IMR-90 (cell line): ENCODE measurements around the gene PXT1. TPM values are rescaled to one million over a fixed set of nuclear protein-coding genes. Genes with fewer than 3 reads are reported as not detected.

Experiments
- ATAC-seq: fragments of 200-7000 bp; cut with Tn5 transposase; 2 replicates; pipeline ENCODE4 v1.9.1; 2020; ENCODE audit warnings: low read depth, mild to moderate bottlenecking, moderate library complexity
- BruUV-seq: library from RNA; stranded (reverse); fragments of 400-500 nt; replicated peaks from 2 replicates; lab custom pipeline; 2021; lab: Mats Ljungman, UMichigan
- CTCF ChIA-PET: fragments of 300-600 bp; formaldehyde crosslinking; extraction: SDS; loops from one replicate; lab custom pipeline; 2021; ENCODE audit warnings: antibody characterized with exemption; lab: Yijun Ruan, JAX
- POLR2A ChIA-PET: fragments of 300-600 bp; sonication (Branson Sonifier 250); formaldehyde crosslinking; loops from one replicate; lab custom pipeline; 2022; ENCODE audit warnings: antibody characterized with exemption; ENCODE audit not compliant: unreplicated experiment; lab: Charles Lee
- DNase-seq: peaks from one replicate; pipeline ENCODE4 v3.0.0; 2013
- H2AFZ ChIP-seq: replicated peaks from 2 replicates; pipeline ENCODE3; 2013; ENCODE audit warnings: low read length, mild to moderate bottlenecking; ENCODE audit not compliant: poor library complexity
- H2AK5ac ChIP-seq: 2 replicates; pipeline ENCODE4 v1.6.1; 2013; ENCODE audit warnings: low read depth, low read length, inconsistent platforms
- H2AK9ac ChIP-seq: replicated peaks from 2 replicates; pipeline ENCODE3; 2013; ENCODE audit warnings: mild to moderate bottlenecking, low read depth, low read length, moderate library complexity; ENCODE audit not compliant: poor library complexity
- H2BK120ac ChIP-seq: 2 replicates; pipeline ENCODE4 v1.6.1; 2013; ENCODE audit warnings: low read depth, low read length, inconsistent platforms
- H2BK15ac ChIP-seq: 3 replicates; pipeline ENCODE4 v1.6.1; 2013; ENCODE audit warnings: low read depth, low read length, inconsistent platforms
- H2BK20ac ChIP-seq: 2 replicates; pipeline ENCODE4 v1.6.1; 2013; ENCODE audit warnings: low read depth, mild to moderate bottlenecking, inconsistent platforms, low read length, moderate library complexity
- H2BK5ac ChIP-seq: 2 replicates; pipeline ENCODE4 v1.6.1; 2013; ENCODE audit warnings: mild to moderate bottlenecking, low read depth, low read length, inconsistent platforms; ENCODE audit not compliant: poor library complexity, severe bottlenecking
- H3K14ac ChIP-seq: replicated peaks from 2 replicates; pipeline ENCODE4 v1.6.1; 2013; ENCODE audit warnings: low read depth, low read length, inconsistent platforms
- H3K18ac ChIP-seq: 2 replicates; pipeline ENCODE4 v1.6.1; 2013; ENCODE audit warnings: low read depth, low read length, control low read depth
- H3K23ac ChIP-seq: 2 replicates; pipeline ENCODE4 v1.6.1; 2013; ENCODE audit warnings: low read depth, low read length, inconsistent platforms
- H3K27ac ChIP-seq: 2 replicates; pipeline ENCODE4 v1.5.1; 2013; ENCODE audit warnings: mild to moderate bottlenecking, control low read depth, low read length; ENCODE audit not compliant: insufficient read depth
- H3K27me3 ChIP-seq: 2 replicates; pipeline ENCODE4 v1.6.1; 2013; ENCODE audit warnings: low read length; ENCODE audit not compliant: control insufficient read depth, insufficient read depth
- H3K36me3 ChIP-seq: 2 replicates; pipeline ENCODE4 v1.6.1; 2013; ENCODE audit warnings: low read length, mixed read lengths; ENCODE audit not compliant: control insufficient read depth, insufficient read depth
- H3K4ac ChIP-seq: 2 replicates; pipeline ENCODE4 v1.6.1; 2013; ENCODE audit warnings: low read depth, low read length, inconsistent platforms
- H3K4me1 ChIP-seq: 2 replicates; pipeline ENCODE4 v1.6.1; 2013; ENCODE audit warnings: low read length, mixed read lengths; ENCODE audit not compliant: control insufficient read depth, insufficient read depth
- H3K4me2 ChIP-seq: 2 replicates; pipeline ENCODE4 v1.6.1; 2013; ENCODE audit warnings: low read depth, mild to moderate bottlenecking, control low read depth, low read length, moderate library complexity
- H3K4me3 ChIP-seq: 2 replicates; pipeline ENCODE4 v1.5.1; 2013; ENCODE audit warnings: low read depth, mild to moderate bottlenecking, control low read depth, low read length, moderate library complexity; ENCODE audit not compliant: insufficient read depth
- H3K56ac ChIP-seq: 2 replicates; pipeline ENCODE4 v1.6.1; 2013; ENCODE audit warnings: low read length, inconsistent platforms; ENCODE audit not compliant: insufficient read depth; ENCODE audit errors: extremely low read depth
- H3K79me1 ChIP-seq, 2 experiments: 2 replicates each; pipeline ENCODE4 v1.6.1; 2013; ENCODE audit warnings: low read length in 2 of 2, inconsistent platforms in 1 of 2, low read depth in 1 of 2
- H3K9ac ChIP-seq: 2 replicates; pipeline ENCODE4 v1.6.1; 2013; ENCODE audit warnings: low read depth, low read length, control low read depth
- H3K9me1 ChIP-seq: 2 replicates; pipeline ENCODE4 v1.6.1; 2013; ENCODE audit warnings: low read length, inconsistent platforms; ENCODE audit not compliant: insufficient read depth
- H3K9me3 ChIP-seq: 2 replicates; pipeline ENCODE4 v1.6.1; 2013; ENCODE audit warnings: low read length; ENCODE audit not compliant: control insufficient read depth, insufficient read depth
- H4K20me1 ChIP-seq: 2 replicates; pipeline ENCODE4 v1.6.1; 2013; ENCODE audit warnings: low read length, inconsistent platforms; ENCODE audit not compliant: insufficient read depth
- H4K5ac ChIP-seq: 2 replicates; pipeline ENCODE4 v1.6.1; 2013; ENCODE audit warnings: mild to moderate bottlenecking, low read depth, low read length, control low read depth
- H4K8ac ChIP-seq, 2 experiments: 2 replicates each; pipeline ENCODE4 v1.6.1; 2013; ENCODE audit warnings: low read depth in 2 of 2, low read length in 2 of 2, control low read depth in 1 of 2, inconsistent platforms in 1 of 2
- H4K91ac ChIP-seq: 2 replicates; pipeline ENCODE4 v1.6.1; 2013; ENCODE audit warnings: low read depth, low read length, inconsistent platforms; ENCODE audit not compliant: insufficient read depth
- BHLHE40 ChIP-seq: fragments of 150-350 bp; IDR thresholded peaks from 2 replicates; pipeline ENCODE4 v1.6.1; 2016; ENCODE audit warnings: mild to moderate bottlenecking, low read depth, low read length
- CEBPB ChIP-seq: IDR thresholded peaks from 2 replicates; pipeline ENCODE4 v1.6.1; 2012; ENCODE audit warnings: low read depth, low read length, improper control_type of control experiment
- CTCF ChIP-seq: conservative IDR thresholded peaks from 2 replicates; pipeline ENCODE4 v1.5.1; 2012; ENCODE audit warnings: mild to moderate bottlenecking, low read depth, low read length, improper control_type of control experiment
- ELK1 ChIP-seq: fragments of 150-350 bp; IDR thresholded peaks from 2 replicates; pipeline ENCODE4 v1.6.1; 2016; ENCODE audit warnings: low read depth, mild to moderate bottlenecking, low read length, moderate library complexity, borderline replicate concordance
- POLR2A ChIP-seq: IDR thresholded peaks from 2 replicates; pipeline ENCODE4 v1.6.1; 2012; ENCODE audit warnings: mild to moderate bottlenecking, low read depth, low read length
- RFX5 ChIP-seq: IDR thresholded peaks from 2 replicates; pipeline ENCODE4 v1.8.0; 2012; ENCODE audit warnings: low read depth, mild to moderate bottlenecking, low read length, moderate library complexity
- WGBS, 2 experiments: methylation state at CpG; one replicate each; pipeline versions ENCODE4 v1.1.5 to v1.1.7; 2013; ENCODE audit warnings: missing lambda C conversion rate in 2 of 2; ENCODE audit not compliant: insufficient read length in 1 of 2; ENCODE audit errors: extremely low coverage in 2 of 2; 5-methylcytosine and 5-hydroxymethylcytosine counted together
- dilution Hi-C: fragments of 300-500 bp; cut with HindIII; formaldehyde crosslinking; loops from one replicate; pipeline ENCODE4 v1.14.3; 2018; ENCODE audit warnings: low sequenced_read_pairs; ENCODE audit not compliant: unreplicated experiment
- in situ Hi-C: fragments of 300-500 bp; cut with MboI; formaldehyde crosslinking; loops from 3 replicates; pipeline ENCODE4 v1.14.3; 2019; ENCODE audit warnings: low sequenced_read_pairs, inconsistent platforms, mixed read lengths
- intact Hi-C: fragments of 100-400 bp; cut with micrococcal nuclease; formaldehyde crosslinking; loops from 2 replicates; pipeline ENCODE4 v1.10.0; 2022
- polyA plus RNA-seq, 3 experiments: library from polyadenylated mRNA; depleted of rRNA; stranded (reverse); fragments of >200 nt; gene quantifications; 2 replicates each; pipeline ENCODE4 v1.2.3, GENCODE V29; 2012; ENCODE audit warnings: low replicate concordance in 1 of 3
- total RNA-seq: library from RNA; depleted of rRNA; stranded (reverse); fragments of >200 nt; gene quantifications from 2 replicates; pipeline ENCODE4 v1.2.3, GENCODE V29; 2012
- TF ChIP-seq, protein P1 (sequence below): fragments of 150-350 bp; IDR thresholded peaks from 2 replicates; pipeline ENCODE4 v1.6.1; 2017; ENCODE audit warnings: mild to moderate bottlenecking, antibody characterized with exemption, low read length, low read depth

The PXT1 gene
- total and polyA plus RNA-seq, 2 of the 4 experiments (the other 2 are of a cell fraction): not detected

DNA sequence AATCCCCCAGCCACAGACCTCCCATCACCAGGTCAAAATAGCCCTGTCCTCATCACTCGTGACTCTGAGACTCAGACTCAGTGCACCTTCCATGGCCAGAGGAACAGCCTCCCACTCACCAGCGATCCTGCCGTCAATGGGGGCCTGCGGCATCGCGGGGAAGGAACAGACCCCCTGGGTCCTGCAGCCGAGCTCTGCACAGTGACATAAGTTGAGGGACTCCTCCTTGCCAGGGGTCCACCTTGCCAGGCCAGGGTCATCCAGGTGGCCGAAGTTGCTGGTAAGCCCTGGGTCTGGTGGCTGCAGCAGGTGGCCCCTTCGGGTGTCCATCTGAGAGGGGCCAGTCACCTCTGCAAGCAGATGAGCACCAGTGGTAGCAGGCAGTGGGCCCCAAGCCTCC, 71.4 kb downstream of the PXT1 start:
- DNase-seq (no peak), ATAC-seq (no peak)
- Histone ChIP-seq H2BK5ac (no peak overlapping the region), H3K4ac (no peak overlapping the region), H3K4me2 (no peak overlapping the region), H3K14ac (no peak overlapping the region), H3K23ac (no peak overlapping the region), H2AFZ (no peak overlapping the region), H4K91ac (no peak overlapping the region), H3K4me3 (no peak overlapping the region), H2BK120ac (no peak overlapping the region), H3K56ac (no peak overlapping the region), H3K36me3 (no peaks in the 10 kb centered on the region), H3K9me1 (0 out of 2 replicates have a peak, but pooled peaks cover 3% of the 10 kb centered on the region), H3K27me3 (peaks cover 37% of the 10 kb centered on the region), H3K9me3 (no peaks in the 10 kb centered on the region), H4K20me1 (no peaks in the 10 kb centered on the region), H3K9ac (no peak overlapping the region), H3K79me1 (no peaks in the 10 kb centered on the region), H3K18ac (no peak overlapping the region), H4K5ac (no peak overlapping the region), H3K27ac (no peak overlapping the region), H2AK9ac (no peak overlapping the region), H2AK5ac (no peak overlapping the region), H3K4me1 (peaks cover 3% of the 10 kb centered on the region), H2BK20ac (no peak overlapping the region), H2BK15ac (no peak overlapping the region; the same call in 2 of the 3 replicates), H4K8ac (no peak overlapping the region)
- intact Hi-C loops (no loop called here), dilution Hi-C loops (no loop called here), in situ Hi-C loops (no loop called here)
- POLR2A ChIA-PET: no interaction called here
- 80% methylated on average over 1 of the region's 9 CpGs; no CpG with 5 or more reads in 1 of the 2 experiments for WGBS, 2 experiments
- no TSS peak for BruUV-seq
- CTCF ChIA-PET: no interaction called here
- TF ChIP-seq RFX5 (no peak), BHLHE40 (no peak), POLR2A (no peak), ELK1 (no peak), CEBPB (no peak), CTCF (no peak)
- TF ChIP-seq, protein P1, sequence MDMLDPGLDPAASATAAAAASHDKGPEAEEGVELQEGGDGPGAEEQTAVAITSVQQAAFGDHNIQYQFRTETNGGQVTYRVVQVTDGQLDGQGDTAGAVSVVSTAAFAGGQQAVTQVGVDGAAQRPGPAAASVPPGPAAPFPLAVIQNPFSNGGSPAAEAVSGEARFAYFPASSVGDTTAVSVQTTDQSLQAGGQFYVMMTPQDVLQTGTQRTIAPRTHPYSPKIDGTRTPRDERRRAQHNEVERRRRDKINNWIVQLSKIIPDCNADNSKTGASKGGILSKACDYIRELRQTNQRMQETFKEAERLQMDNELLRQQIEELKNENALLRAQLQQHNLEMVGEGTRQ: no peak
